DND-41 (cell line): ENCODE data around the gene GNG10.

Experiments used
- EZH2 ChIP-seq: IDR thresholded peaks from 3 replicates; pipeline ENCODE4 v1.6.1; 2012; ENCODE audit warnings: borderline replicate concordance, low read depth, mild to moderate bottlenecking, moderate library complexity, low read length, inconsistent platforms; ENCODE audit not compliant: severe bottlenecking
- TF ChIP-seq, protein P1 (sequence below): IDR thresholded peaks from 2 replicates; pipeline ENCODE4 v1.5.1; 2012; ENCODE audit warnings: borderline replicate concordance, low read length, moderate library complexity, mild to moderate bottlenecking; ENCODE audit not compliant: poor library complexity, severe bottlenecking; ENCODE audit errors: extremely low read depth

DNA sequence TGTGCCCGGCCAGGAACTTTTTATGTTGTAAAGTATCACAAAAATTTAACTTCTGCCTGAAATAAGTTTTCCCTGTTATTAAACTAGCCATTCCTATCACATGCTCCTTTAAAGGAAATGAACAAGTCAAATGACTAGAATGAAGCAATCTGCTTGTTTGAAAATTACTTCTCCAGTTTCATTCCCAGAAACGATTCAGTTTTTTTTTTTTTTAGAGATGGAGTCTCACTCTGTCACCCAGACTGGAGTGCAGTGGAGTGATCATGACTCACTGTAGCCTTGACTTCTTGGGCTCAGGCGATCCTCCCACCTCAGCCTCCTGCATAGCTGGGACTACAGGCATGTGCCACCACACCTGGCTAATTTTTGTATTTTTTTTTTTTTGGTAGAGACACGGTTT is 13.3 kb upstream of the GNG10 start:
- TF ChIP-seq, protein P1, sequence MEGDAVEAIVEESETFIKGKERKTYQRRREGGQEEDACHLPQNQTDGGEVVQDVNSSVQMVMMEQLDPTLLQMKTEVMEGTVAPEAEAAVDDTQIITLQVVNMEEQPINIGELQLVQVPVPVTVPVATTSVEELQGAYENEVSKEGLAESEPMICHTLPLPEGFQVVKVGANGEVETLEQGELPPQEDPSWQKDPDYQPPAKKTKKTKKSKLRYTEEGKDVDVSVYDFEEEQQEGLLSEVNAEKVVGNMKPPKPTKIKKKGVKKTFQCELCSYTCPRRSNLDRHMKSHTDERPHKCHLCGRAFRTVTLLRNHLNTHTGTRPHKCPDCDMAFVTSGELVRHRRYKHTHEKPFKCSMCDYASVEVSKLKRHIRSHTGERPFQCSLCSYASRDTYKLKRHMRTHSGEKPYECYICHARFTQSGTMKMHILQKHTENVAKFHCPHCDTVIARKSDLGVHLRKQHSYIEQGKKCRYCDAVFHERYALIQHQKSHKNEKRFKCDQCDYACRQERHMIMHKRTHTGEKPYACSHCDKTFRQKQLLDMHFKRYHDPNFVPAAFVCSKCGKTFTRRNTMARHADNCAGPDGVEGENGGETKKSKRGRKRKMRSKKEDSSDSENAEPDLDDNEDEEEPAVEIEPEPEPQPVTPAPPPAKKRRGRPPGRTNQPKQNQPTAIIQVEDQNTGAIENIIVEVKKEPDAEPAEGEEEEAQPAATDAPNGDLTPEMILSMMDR: no peak
- no peak for TF ChIP-seq EZH2
